ENCODE data around the gene ZCCHC7.

GRCh38 chr9:37398464-37399025 is 278.2 kb downstream of the ZCCHC7 start:
- no peak for TF ChIP-seq CTCF (IDR thresholded peaks at IDR 0.05; ENCODE audit: borderline replicate concordance, extremely low read depth, low read length, poor library complexity, severe bottlenecking)
- no peak for TF ChIP-seq EZH2 (IDR thresholded peaks at IDR 0.05; ENCODE audit: borderline replicate concordance, low read depth, low read length, severe bottlenecking)

All from DND-41 (cell line).